GM18861 (cell line): ENCODE data around the gene SORD.
"Not testable (repeated sequence)": the region's sequence is repeated elsewhere in the genome, so short reads cannot be mapped to it uniquely, and the experiment has no call there.

Experiments used
- ATAC-seq: cut with Tn5 transposase; IDR thresholded peaks from one replicate; pipeline ENCODE4 v1.9.1; 2021; ENCODE audit not compliant: unreplicated experiment

SORD gene

DNA sequence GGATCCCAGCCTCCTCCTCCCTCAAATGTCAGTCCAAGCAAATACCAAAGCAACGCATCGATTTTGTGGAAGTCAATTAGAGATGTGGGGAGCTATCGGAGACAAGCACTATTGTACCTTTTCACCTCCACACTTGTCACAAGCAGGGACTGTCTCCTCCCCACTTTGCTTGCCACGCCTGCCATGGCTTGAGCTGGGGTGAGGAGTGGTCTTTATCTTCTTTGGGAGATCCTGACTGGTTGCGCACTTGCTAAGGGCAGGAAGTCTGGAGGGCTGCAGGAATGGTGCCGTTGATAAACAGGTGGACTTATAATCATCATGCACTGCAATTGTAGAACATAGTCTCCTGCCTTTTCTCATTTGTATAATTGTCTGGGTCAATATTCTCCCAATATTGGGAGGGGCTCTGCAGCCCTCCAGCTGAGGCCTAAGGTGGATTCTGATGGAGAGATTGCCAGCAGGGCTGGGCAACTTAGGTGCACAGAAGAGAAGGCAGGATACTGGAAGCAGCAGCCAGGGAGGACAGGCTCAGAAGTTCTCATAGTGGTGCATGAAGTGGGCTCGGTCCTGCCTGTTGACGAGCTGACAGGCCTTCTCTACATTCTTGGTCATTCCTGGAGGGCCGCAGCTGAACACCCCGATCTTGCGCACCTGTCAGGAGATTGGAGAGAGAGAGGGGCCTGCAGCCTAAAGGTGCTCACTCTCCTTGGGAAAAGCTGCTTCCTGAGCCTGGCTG lies 70.8 kb downstream of the SORD start:
- ATAC-seq: no peak

DNA sequence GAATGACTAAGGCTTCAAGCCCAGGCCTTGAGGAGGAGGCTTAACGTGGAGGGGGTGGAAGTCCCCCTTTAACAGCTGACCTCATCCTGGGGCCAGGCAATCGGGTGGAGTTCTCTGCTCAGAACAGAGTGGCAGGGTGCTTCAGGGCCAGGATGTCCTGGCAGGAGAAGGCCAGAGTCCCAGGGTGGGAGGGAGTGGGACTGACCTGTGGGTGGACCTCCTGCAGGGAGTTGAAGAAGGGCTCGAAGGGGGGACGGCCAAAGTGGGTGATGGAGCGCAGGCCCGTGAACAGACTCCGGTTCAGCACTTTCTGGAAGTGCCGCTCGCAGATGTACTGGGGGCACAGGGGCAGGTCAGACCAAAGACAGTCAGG lies 71.3 kb downstream of the SORD start:
- ATAC-seq: no peak

- ATAC-seq: no peak
Observed at GRCh38 chr15:45095661-45096060, 72.7 kb downstream of the SORD start.

GRCh38 chr15:45097466-45097865 lies 74.5 kb downstream of the SORD start:
- no peak for ATAC-seq

DNA sequence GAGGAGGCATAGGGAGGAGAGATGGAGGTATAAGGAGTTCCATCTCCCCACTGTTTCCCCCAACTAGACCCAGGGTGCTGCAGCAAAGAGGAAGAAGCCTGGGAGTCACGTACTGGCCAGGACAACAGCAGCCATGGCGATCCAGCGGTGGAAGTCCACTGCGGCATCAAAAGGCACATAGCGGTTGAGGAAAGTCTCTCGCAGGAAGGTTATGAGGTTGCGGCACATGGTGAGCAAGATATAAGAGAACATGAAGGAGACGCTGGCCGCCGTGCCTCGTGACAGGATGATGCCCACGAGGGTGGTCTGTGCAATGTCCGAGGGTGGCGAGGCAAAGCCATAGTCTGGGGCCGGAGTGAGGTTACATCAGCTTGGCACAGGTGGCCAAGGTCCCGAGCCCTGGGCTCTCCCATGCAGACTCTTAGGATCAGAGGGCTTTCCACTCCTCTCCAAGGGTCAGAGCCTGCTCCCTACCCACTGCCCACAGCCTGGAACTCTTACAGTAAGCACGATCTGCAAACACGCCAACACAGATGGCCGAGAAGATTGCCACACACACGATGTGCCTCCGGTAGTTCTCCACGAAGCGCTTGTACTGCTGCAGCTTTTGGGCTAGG lies 76.7 kb downstream of the SORD start:
- no peak for ATAC-seq

GRCh38 chr15:45100884-45101625 lies 78.1 kb downstream of the SORD start:
- no peak for ATAC-seq

- ATAC-seq: no peak
Observed at GRCh38 chr15:45101749-45102148, 78.8 kb downstream of the SORD start.

DNA sequence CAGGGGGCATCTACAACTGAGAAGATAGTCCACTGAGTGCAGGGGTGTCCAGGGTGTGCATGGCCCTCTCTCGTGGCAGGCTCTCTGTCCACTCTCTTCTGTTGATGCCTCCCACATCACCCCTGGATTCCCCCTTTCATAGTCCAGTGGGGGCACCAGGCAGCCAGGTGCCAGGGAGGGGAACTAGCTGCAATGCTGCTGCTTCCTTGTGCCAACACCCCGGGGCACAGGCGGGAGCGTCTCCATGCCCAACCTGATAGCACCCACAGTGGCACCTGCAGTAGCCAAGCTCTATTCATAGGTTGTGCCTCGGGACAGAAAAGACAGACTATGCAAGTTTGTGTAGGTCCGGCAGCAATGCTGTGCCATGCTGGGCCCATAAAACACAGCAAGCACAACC lies 79.2 kb downstream of the SORD start:
- no peak for ATAC-seq

GRCh38 chr15:45104170-45104569 lies 81.2 kb downstream of the SORD start:
- ATAC-seq: not testable (repeated sequence)

GRCh38 chr15:45105586-45105985 lies 82.6 kb downstream of the SORD start:
- no peak for ATAC-seq

DNA sequence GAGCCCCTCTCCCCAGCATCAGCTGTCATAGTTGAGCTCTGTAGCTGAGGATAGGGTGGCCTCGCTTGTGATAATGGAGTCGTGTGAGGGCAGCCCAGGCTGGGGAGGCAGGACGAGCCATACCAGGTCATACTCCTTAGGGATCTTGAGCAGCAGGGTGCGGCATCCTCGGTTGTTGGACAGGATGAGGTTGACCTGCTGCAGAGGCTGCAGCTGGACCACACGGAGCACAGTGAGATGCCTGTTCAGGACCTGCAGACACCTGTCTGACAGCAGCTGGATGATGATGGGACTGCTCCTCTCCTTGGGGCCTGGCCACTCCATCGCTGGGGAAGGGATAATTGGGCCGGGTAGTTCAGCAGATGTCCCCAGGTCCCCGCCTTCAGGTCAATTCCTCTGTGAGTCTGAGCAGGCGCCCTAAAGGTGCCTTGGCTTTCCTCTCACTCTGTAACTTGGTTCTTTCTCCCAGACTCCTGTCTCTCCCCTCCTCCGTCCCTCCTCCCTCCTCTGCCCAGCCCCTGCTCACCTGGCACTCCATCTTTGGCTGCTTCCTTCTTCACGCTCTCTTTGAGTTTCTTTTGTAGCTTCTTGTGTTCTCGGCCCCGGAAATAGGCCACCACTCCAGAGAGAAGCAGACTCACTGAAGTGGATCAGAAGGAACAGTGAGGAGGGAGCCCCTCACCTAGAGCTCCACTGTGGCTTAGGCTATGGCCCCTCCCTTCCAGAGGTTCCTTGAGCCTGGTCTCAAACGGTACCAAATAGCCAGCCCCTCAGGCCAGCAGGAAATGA lies 83.2 kb downstream of the SORD start:
- ATAC-seq: no peak

- no peak for ATAC-seq
Observed at GRCh38 chr15:45107941-45108630, 85.1 kb downstream of the SORD start.

- ATAC-seq: no peak
Observed at GRCh38 chr15:45110256-45110820, 87.3 kb downstream of the SORD start.

- ATAC-seq: no peak
Observed at GRCh38 chr15:45111390-45112142, 88.6 kb downstream of the SORD start.

DNA sequence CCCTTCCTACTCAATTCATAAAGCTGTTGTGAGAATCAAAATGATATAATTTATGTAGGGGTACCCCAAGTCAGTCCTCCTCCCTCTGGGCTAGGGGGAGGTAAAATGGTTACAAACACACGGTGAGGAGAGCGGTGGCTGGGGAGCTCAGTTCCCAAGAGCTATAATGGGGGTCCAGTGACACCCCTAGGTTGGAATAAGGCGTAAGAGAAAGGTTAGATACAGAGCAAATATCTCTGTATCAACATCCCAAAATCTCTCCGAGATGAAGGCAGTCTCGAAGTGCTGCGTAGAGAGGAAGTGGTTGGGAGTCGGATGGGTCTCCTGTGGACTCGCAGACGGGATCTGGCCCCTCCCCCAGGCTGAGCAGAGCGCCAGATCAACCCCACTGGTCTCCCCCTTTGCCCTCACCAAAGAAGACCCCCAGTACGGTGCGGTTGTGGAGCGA lies 89.2 kb downstream of the SORD start:
- ATAC-seq: no peak

DNA sequence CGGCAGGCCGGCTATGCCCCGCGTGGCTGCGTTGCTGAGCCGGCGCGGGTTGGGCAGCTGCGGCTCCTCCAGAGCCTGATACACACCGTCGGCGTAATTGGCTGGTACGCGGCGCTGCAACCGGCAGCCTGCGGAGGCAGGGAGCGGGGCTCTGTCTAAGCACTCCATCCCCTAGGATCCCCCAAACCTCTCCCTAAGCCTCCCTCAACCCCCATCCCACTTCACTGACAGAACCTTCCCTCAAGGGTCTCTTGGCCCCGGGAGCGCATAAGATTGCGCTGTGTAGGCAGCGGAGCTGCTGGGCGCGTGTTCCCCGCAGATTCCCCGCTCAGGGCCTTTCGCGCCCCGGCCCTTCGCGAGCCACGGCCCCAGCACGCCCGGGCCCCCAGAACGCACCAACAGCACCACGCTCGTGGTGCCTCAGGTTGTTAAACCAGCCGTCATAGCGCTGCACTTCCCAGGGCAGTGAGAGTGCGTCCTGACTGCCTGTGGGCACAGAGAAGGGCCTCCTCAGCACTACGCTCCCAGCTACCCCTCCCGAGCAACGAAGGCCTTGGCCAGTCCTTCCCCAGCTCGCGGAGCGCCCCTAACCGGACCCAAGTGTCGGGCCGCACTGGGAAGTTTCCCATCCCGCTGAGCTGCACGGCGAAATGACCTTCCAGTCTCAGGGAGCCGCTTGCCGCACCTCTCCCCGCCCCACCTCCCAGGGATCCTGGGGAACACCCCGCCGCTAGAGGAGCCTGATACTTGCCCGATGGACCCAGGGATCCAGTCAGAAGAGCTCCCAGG lies 89.8 kb downstream of the SORD start:
- no peak for ATAC-seq

- no peak for ATAC-seq
Observed at GRCh38 chr15:45113380-45113990, 90.5 kb downstream of the SORD start.

DNA sequence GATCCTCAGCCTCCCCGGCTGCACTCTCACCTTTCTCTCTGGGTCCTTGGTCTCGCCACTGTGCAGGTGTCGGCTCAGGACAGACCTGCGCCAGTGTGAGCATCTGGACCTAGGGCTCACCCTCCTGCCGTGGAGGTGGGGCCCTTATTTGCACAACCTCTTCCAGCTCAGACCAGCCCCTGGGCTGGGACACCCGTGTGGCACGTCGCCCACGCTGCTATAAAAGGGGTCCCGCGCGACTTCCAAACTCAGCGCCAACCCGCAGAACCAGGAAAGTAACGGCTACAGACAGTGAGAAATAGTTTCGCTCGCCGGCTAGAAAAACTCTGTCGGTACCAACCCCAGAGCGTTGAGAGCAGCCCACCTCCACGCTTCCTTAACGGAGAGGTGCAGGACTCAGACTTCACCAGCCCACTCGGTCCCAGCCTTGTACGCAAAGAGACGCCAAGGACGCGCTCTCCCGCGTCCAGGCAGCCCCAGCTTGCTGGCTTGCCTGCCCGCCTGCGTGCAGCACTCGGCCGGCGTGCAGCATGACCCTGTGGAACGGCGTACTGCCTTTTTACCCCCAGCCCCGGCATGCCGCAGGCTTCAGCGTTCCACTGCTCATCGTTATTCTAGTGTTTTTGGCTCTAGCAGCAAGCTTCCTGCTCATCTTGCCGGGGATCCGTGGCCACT lies 91.2 kb downstream of the SORD start, which contains the start of the genes DUOX2 and DUOXA2:
TSS of gene DUOX2 (minus strand) at position 97 of the 675 bp plus-strand sequence. CDS start 761 bp downstream, outside the sequence.
TSS of gene DUOXA2 (plus strand) at position 251 of the 675 bp plus-strand sequence. CDS start at position 531, 280 bp downstream.
- no peak for ATAC-seq
